ENCODE measurements around the gene PRRC2B.

Gene PRRC2B

GRCh38 chr9:131525643-131526565, 132.0 kb downstream of the PRRC2B start:
- Histone ChIP-seq H3K4me3 (ENCODE audit: low read depth in 1 of 2, low read length in 1 of 2) (no peak overlapping the region), H3K9me3 (no peaks in the 10 kb centered on the region), H3K4me1 (ENCODE audit: control insufficient read depth in 1 of 2, insufficient read depth in 1 of 2, low read depth in 1 of 2, low read length in 1 of 2) (peaks cover 8 to 10% of the 10 kb centered on the region in 2 experiments), H3K27me3 (no peaks in the 10 kb centered on the region), H3K36me3 (peaks cover 91% of the 10 kb centered on the region), H3K27ac (no peak overlapping the region)
- no peak for TF ChIP-seq CTCF (IDR thresholded peaks at IDR 0.05)

- Histone ChIP-seq H3K27me3 (no peaks in the 10 kb centered on the region), H3K36me3 (peaks cover 69% of the 10 kb centered on the region), H3K4me3 (ENCODE audit: low read depth in 1 of 2, low read length in 1 of 2) (no peak overlapping the region), H3K4me1 (ENCODE audit: control insufficient read depth in 1 of 2, insufficient read depth in 1 of 2, low read depth in 1 of 2, low read length in 1 of 2) (peaks cover 11 to 15% of the 10 kb centered on the region in 2 experiments), H3K27ac (no peak overlapping the region), H3K9me3 (no peaks in the 10 kb centered on the region)
- TF ChIP-seq CTCF (IDR thresholded peaks at IDR 0.05), result no peak
Measured at GRCh38 chr9:131528186-131528585, 134.3 kb downstream of the PRRC2B start.

- Histone ChIP-seq H3K4me3 (ENCODE audit: low read depth in 1 of 2, low read length in 1 of 2) (no peak overlapping the region), H3K36me3 (peaks cover 60% of the 10 kb centered on the region), H3K27ac (no peak overlapping the region)
Measured at GRCh38 chr9:131528886-131529505, 135.1 kb downstream of the PRRC2B start.

GRCh38 chr9:131529597-131530545, 136.0 kb downstream of the PRRC2B start:
- H3K27me3 ChIP-seq, result no peaks in the 10 kb centered on the region
- H3K27ac ChIP-seq, result peak overlapping the region; percentile 66
- peaks cover 11 to 15% of the 10 kb centered on the region in 2 experiments for H3K4me1 ChIP-seq (ENCODE audit: control insufficient read depth in 1 of 2, insufficient read depth in 1 of 2, low read depth in 1 of 2, low read length in 1 of 2)
- H3K4me3 ChIP-seq (ENCODE audit: low read depth in 1 of 2, low read length in 1 of 2), result peak overlapping the region; percentile 72 to 97
- peaks cover 52% of the 10 kb centered on the region for H3K36me3 ChIP-seq
- H3K9me3 ChIP-seq, result no peaks in the 10 kb centered on the region
- TF ChIP-seq CTCF (IDR thresholded peaks at IDR 0.05), result no peak

More at GRCh38 chr9:131528886-131529505, 135.1 kb downstream of the PRRC2B start:
- TF ChIP-seq CTCF (IDR thresholded peaks at IDR 0.05), result no peak
- Histone ChIP-seq H3K4me1 (ENCODE audit: control insufficient read depth in 1 of 2, insufficient read depth in 1 of 2, low read depth in 1 of 2, low read length in 1 of 2) (peaks cover 11 to 15% of the 10 kb centered on the region in 2 experiments), H3K9me3 (no peaks in the 10 kb centered on the region), H3K27me3 (no peaks in the 10 kb centered on the region)

- Histone ChIP-seq H3K27ac (peak overlapping the region; percentile 66), H3K36me3 (peaks cover 45% of the 10 kb centered on the region), H3K4me1 (ENCODE audit: control insufficient read depth in 1 of 2, insufficient read depth in 1 of 2, low read depth in 1 of 2, low read length in 1 of 2) (peaks cover 11 to 15% of the 10 kb centered on the region in 2 experiments), H3K4me3 (ENCODE audit: low read depth in 1 of 2, low read length in 1 of 2) (peak overlapping the region; percentile 72 to 97), H3K9me3 (no peaks in the 10 kb centered on the region), H3K27me3 (peaks cover 4% of the 10 kb centered on the region)
- no peak for TF ChIP-seq CTCF (IDR thresholded peaks at IDR 0.05)
Measured at GRCh38 chr9:131530546-131530919, 136.6 kb downstream of the PRRC2B start.

Data from neutrophil (primary cell).